Mesenteric fat pad (tissue), 1 donor: ENCODE results near the gene WASHC3. TPM values are rescaled to one million over a fixed set of nuclear protein-coding genes. Genes with fewer than 3 reads are reported as not detected.
"Not testable (repeated sequence)": the region's sequence is repeated elsewhere in the genome, so short reads cannot be mapped to it uniquely, and the experiment has no call there.

Source experiments
- DNase-seq: peaks from one replicate; pipeline ENCODE4 v3.0.0-alpha.2; 2020; ENCODE audit warnings: low spot score
- total RNA-seq: library from RNA; stranded (reverse); fragmentation: NEBNext Ultra II Directional; extraction: Animal tissue kit (Norgen Biotek cat#: 25700); gene quantifications from one replicate; pipeline ENCODE4 v1.2.1, GENCODE V29; 2021
- donor health status: DM: yes; HTN: yes; CAD: no.

Gene WASHC3
- total RNA-seq, 1 donor from 2014 or later: 51.7 TPM

DNA sequence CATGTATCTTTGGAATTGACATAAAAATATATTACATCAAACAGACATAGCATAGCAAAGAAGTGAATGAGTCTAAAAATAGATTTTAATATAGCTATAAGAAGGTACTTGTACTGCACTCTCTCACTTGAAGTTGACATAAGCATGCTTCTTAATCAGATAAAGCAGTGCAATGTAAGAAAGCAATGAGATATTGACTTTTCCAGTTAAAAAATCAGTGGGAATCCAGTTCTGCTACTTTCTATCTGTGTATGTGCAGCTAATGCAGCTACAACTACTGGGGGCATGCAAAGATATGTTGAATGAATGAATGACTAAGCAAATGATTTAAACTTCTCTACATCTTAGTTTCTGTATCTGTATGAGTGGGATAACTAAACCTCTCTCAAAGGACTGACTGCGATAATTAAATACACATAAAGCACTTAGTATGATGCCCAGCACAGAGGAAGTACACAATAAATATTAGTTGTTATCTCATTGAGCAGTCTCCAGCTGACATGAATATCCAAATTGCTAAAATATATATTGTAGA is 10.3 kb downstream of the WASHC3 start:
- no peak for DNase-seq

DNA sequence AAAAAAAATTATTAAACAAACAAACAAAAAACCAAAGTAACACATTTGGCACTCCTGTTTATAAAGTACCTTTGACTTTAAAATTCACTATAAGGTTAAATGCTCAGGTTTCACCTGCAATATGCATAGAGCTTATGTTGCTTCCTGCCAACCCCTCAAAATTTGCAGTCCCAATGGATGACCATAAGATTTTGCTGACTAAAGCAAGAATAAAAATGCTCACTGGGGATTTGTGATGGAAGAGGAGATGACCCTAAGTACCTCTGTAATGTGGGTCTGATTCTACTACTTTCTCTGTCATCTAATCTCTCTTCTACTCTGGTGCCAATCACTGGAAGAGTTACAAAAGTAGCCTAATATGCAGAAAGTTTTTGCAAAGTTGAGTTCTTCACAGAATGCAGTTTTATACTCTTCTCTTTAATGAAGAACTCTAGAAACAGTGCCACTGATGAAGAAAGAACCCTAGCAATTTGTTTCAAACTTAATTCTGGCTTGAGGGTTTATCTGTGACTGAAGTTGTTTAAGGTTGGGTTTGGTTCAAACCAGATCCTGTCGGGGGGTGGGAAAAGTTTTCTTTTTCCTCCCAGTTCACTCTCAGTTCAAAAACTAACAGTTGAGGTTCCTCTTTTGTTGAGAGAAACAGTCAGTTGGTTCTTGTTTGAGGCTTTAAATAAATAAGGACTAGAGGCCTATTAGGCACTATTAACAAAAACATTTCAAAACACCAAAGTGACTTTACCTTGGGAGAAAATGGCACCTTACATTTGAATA is 10.9 kb downstream of the WASHC3 start:
- no peak for DNase-seq

- DNase-seq: no peak
Measured at GRCh38 chr12:102043928-102044327, 17.9 kb downstream of the WASHC3 start.

DNA sequence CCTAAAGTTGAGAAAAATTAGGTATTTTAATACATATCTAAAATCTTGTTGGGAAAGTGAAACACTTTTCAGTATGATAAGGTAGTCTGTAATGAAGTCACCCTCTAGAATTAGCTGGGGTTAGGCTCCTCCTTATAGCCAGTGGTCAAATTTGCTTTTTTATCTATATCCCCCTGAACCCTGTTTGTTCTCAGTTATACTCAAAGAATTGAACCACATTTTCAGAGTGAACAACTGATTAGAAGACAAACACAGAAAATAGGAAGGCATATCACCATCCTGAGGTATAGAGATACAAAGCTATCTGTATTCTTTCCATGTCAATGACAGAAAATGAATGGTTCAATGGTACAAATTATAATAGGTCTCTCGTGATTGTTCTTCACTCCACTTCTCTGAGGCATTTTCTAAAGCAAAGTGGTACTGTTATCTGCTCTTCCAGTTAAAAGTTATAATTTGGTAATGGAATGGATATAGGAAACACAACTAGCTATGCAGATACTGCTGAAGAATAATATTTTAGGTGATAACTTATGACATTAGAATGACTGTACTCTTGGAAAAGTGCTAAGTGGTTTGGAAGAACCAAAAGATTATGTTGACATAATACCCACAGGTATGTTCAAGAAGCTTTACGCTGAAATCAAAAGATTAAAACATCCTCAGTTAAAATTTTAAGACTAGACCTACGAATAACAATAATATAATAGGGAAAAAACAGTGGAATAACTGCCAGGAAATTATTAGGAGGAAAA is 27.6 kb downstream of the WASHC3 start:
- DNase-seq: no peak

DNA sequence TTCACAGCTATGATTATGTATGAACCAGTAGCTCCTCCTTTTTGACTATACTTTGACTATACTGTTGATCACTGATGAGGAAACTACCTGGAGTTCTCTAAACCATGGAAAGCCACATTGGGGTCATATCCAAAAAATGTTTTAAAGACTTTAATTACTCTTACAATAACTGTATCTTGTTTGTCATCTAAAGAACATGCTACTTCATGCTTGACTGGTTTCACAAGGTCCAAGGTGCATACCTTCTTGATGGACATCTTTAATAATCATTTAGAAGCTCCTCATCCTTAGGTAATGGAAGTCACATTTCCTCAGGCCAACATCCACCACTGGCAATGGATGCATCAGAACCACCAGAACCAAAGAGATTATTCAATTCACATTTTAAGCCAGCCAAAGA is 29.9 kb downstream of the WASHC3 start:
- no peak for DNase-seq

DNA sequence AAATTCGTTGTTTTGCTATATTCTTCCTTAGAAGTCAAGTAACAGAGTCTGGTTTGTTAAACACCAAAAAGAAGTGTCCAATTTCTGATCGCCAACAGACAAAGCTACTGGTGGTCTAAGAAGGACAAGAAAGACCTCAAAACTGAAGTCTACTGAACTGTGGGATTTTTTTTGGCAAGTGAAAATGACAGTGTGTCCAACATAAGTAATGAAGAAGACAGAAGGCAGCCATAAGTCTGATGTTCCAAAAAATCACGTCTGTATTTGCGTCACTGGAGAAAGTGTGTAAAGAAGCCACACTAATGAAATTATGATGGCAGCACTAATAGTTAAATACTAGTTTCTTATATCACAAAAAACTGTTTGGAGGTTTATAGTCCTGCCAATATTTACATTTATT is 32.6 kb downstream of the WASHC3 start:
- DNase-seq: no peak

DNA sequence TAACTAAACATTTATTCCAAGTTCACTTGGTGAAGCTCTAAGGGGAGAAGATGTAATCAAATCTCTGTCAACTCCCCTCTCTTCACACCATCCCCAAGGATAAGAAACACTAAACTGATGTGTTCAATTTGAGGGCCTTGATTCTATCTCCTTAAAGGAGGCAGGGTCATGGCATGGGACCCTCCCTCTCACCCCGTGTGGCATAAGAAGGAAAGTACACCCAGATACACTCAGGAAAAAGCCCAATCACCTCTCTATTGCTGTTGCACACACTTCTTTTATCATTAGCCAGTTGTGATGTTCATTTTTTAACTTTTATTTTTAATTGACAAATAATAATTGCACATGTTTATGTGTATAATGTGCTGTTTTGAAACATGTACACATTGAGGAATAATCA is 35.1 kb downstream of the WASHC3 start:
- DNase-seq: no peak

- DNase-seq: no peak
Measured at GRCh38 chr12:102024765-102025164, 37.0 kb downstream of the WASHC3 start.

DNA sequence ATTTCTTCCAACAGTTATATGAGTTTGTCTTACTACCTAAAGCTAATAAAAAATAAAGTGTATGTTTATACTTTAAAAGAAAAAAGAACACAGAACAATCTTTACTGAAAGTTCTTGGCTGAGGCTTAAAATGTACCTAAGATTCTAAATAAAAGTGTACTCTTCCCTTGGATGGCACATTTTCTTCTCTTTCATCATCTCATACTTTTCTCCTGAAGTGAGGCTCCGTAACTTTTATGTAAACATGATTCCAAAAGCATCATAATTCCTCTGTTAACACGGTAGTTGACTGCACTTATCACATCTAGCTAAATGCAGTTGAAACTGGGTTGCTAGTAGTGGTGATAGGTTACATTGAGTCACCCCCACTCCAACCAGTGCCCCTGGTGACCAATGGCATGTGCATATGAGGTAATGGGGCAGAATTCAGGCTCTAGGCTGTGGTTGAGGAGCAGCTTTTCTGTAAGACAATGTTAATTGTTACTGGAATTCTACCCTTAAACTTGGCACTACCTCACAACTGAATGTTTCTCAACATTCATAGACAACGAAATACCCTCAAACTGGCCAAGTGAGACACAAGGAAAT is 38.4 kb downstream of the WASHC3 start:
- no peak for DNase-seq

GRCh38 chr12:102022286-102022685 is 39.5 kb downstream of the WASHC3 start:
- no peak for DNase-seq

DNA sequence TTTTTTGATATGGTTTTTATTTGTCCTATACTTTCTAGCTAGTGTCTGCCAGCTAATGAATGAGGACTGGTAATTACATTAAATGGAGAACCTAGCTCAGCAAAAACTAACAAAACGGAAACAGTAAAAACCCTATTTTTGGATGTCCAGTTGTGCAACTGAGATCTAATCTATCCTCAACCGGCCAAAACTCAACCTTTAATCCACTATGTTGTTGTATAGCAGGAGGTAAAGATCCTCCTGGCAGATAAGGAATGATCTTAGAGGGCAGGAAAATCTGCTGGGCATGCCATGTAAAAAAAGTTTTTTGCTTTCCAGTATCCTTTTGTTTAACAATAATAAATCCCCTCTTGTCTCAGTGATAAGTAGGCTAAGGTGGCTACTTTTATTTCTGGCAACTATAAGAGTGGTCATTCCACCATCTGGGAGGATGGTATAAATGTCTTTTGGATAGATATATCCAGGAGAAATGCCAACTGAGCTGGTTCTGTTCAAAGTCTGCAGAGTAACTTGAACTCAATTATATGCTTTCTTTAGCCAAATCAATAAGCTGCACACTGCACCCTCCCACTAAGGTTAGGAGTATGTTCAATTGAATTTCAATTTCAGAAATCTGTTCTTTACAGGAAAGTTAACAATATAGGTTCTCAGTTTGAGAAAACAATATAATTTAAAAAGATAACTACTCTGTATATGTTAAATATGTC is 40.1 kb downstream of the WASHC3 start:
- no peak for DNase-seq

GRCh38 chr12:102018607-102019006 is 43.2 kb downstream of the WASHC3 start:
- not testable (repeated sequence) for DNase-seq

DNA sequence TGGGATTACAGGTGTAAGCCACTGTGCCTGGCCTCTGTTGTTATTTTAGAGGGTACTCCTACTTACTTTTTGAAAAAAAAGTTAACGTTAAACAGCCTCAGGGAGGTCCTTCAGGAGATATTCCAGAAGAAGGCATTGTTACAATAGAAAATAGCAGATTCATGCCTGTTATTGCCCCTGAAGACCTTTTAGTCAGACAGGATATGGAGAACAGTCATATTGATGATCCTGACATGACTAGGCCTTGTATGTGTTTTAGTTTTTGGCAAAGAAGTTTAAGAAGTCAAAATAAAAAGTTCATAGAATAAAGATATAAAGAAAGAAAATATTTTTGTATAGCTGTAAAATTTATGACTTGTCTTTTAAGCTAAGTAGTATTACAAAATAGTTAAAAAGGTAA is 45.3 kb downstream of the WASHC3 start:
- DNase-seq: no peak

DNA sequence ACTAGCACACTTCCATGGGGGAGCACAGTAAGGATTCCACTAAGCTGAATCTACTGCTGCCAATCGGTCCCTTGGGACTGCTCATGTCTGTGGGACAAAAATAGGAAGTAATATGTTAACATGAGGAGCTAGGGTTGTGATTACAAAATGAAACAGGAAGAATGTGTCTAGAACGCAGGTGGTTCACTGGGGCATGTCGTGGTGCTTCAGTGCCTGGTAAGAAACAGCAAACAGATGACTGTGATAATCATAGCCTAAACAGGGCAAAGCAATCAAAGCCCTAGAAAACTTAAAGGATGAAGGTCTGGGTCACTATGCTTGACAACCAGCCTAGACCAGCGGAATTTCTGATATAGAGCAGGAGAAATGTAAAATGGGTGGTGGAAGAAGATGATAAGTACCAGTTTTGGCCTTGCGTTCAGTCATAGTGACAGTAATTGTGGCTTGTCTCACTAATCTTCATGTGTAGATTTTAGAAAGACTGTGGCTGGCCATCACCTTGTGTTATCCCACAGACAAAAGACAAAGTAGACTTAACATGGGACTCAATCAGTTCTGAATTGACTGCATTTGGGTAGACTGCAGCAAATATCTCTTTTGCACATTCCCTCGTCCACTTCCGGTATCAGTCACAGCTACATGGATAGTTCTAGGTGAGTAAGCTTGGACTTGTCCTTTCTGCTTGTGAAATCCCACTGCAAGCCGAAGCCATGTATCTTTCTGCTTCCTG is 51.4 kb downstream of the WASHC3 start:
- DNase-seq: no peak

DNA sequence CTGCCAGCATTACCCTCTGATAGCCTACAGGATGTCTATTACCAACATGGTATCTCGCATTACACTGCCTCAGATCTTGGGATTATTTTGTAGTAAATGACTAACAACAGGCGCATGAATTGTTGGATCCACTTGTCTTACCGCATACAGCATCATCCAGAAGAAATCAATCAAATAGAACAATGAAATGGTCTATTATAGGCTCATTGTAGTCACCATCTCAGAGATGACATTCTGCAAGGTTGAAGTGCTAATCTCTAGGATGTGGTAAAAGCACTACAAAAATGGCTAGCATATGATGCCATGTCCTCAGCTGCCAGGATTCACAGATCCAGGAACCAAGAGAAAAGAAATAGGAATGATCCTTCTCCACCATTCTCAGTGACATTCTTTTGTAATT is 52.0 kb downstream of the WASHC3 start:
- no peak for DNase-seq

GRCh38 chr12:102008615-102009126 is 53.1 kb downstream of the WASHC3 start:
- DNase-seq: no peak

- no peak for DNase-seq
Measured at GRCh38 chr12:102005256-102005655, 56.5 kb downstream of the WASHC3 start.

GRCh38 chr12:101997102-101997501 is 64.7 kb downstream of the WASHC3 start:
- no peak for DNase-seq

DNA sequence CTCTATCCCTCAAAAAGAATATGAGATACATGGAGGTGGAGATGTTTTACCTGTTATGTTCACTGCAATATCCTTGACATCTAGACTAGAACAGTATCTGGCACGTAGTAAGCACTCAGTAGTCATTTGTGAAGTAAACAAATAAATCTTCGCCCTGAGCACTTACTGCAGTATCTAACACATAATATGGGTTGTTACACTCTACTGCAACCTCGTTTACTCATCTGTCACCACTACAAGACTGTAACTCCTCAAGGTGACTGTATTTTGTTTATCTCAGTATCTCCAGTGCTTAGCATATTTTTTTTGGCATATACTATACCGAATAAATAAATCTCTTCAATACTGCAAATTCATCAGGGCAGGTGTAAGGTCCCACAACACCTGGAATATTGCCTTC is 66.1 kb downstream of the WASHC3 start:
- no peak for DNase-seq

GRCh38 chr12:101992091-101992490 is 69.7 kb downstream of the WASHC3 start:
- no peak for DNase-seq

- DNase-seq: no peak
Measured at GRCh38 chr12:101982307-101982706, 79.5 kb downstream of the WASHC3 start.
